Skeletal muscle satellite cell (primary cell): ENCODE results near the gene UNC5B.

Experiments
- H3K27me3 ChIP-seq: 2 replicates; pipeline ENCODE4 v1.7.0; 2013; ENCODE audit warnings: low read length; ENCODE audit not compliant: control insufficient read depth, insufficient read depth
- H3K36me3 ChIP-seq: 2 replicates; pipeline ENCODE4 v1.7.0; 2013; ENCODE audit warnings: mild to moderate bottlenecking, control low read depth, low read length; ENCODE audit not compliant: insufficient read depth
- H3K4me1 ChIP-seq: 2 replicates; pipeline ENCODE4 v1.7.0; 2013; ENCODE audit warnings: low read length; ENCODE audit not compliant: control insufficient read depth, insufficient read depth
- H3K4me2 ChIP-seq: 2 replicates; pipeline ENCODE4 v1.7.0; 2013; ENCODE audit warnings: mild to moderate bottlenecking, low read length
- H3K4me3 ChIP-seq: 2 replicates; pipeline ENCODE4 v1.7.0; 2013; ENCODE audit warnings: low read length
- H3K9ac ChIP-seq: 2 replicates; pipeline ENCODE4 v1.7.0; 2013; ENCODE audit warnings: mild to moderate bottlenecking, low read depth, low read length, moderate library complexity
- H3K9me3 ChIP-seq: replicated peaks from 2 replicates; pipeline ENCODE4 v1.7.0; 2013; ENCODE audit warnings: mild to moderate bottlenecking, control low read depth, low read length

Gene UNC5B

DNA sequence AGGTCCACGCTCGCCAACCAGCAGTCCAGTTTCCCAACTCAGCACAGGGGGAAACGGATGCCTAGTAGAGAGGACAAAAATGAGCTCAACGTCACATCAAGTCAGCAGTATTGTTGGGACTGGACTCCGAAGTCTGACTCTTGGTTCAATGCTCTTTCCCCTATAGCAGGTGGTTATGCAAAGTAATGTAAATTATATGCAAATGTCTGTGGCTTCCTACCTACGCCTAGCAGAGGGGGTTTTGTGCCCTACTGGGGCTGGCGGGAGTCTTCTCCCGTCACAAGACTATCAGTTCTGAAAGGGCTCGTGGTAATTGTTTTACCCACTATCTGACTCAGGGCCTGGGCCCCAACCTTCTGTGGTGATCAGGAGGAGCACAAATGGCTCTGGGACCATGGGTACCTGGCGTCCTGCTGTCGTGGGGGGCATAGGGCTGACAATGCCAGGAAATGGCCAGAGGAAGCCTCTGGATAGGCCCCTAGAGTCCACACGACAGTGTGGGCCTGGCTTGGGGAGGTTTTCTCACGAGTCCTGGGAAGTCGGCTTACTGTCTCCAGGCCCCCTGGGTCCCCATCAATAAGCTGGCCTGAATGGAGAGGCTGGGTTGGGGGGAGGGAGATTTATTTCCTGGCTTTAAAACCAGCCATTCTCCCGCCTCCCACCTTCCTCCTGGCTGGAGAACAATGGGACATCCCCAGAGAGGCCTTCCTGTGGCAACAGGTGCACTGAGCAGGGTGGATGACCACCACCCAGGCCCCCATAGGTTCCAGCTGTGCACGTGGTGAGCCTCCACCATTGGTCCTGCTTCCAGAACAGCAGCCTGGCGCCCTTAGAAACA is 41.8 kb downstream of the UNC5B start:
- Histone ChIP-seq H3K4me2 (no peak overlapping the region), H3K9ac (no peak overlapping the region), H3K4me1 (peaks cover 28% of the 10 kb centered on the region), H3K27me3 (no peaks in the 10 kb centered on the region), H3K36me3 (no peaks in the 10 kb centered on the region), H3K9me3 (no peaks in the 10 kb centered on the region), H3K4me3 (no peak overlapping the region)

DNA sequence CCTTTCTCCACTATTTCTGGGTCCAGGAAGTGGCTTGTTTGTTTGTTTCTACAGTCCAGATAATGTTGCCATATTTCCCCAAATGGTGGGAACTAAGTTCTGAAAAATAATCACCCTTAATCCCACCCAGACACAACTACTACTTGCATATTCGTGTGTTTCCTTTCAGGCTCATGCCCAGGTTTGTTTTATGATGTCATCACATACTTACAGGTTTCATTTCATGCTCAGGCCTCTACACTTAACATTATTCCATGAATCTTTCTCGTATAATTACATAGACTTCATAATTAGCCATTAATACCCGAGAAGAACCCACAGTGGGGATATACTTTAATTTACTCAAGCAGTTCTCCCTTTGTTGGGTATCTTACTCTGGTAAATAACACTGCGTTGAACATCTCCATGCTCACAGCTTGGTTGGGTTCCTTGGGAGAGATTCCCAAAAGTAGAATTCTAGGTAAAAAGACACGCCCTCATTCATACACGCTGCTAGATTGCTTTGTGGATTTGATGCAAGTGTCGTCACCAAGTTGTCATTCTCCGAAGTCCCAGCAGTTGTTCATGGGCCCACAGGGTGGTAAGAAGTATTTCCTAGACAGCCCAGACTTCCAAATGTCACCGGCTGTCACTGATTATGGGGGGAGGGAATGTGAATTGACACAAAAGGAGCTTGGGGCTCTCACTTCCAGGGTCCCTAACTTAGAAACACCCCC is 42.6 kb downstream of the UNC5B start:
- Histone ChIP-seq H3K9ac (peak overlapping the region; percentile 37), H3K9me3 (no peaks in the 10 kb centered on the region), H3K4me3 (peak overlapping the region; percentile 29), H3K4me1 (peaks cover 36% of the 10 kb centered on the region), H3K36me3 (no peaks in the 10 kb centered on the region), H3K4me2 (peak overlapping the region; percentile 73), H3K27me3 (no peaks in the 10 kb centered on the region)

DNA sequence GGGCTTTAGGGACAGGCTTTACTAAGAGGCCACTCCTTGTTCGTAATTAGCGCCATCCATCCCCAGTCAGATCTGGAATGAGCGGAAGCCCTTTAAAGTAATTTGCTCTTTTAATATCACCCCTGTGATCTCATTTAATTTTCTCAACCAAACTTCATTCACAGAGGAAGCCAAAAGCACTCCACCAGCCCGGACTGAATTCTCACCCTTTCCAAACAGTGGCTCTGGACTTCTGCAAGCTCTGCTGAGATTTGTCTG is 43.1 kb downstream of the UNC5B start:
- peaks cover 41% of the 10 kb centered on the region for H3K4me1 ChIP-seq
- H3K9ac ChIP-seq: peak overlapping the region; percentile 37
- H3K4me2 ChIP-seq: peak overlapping the region; percentile 73
- H3K36me3 ChIP-seq: no peaks in the 10 kb centered on the region
- no peaks in the 10 kb centered on the region for H3K27me3 ChIP-seq
- peak overlapping the region; percentile 29 for H3K4me3 ChIP-seq
- no peaks in the 10 kb centered on the region for H3K9me3 ChIP-seq

DNA sequence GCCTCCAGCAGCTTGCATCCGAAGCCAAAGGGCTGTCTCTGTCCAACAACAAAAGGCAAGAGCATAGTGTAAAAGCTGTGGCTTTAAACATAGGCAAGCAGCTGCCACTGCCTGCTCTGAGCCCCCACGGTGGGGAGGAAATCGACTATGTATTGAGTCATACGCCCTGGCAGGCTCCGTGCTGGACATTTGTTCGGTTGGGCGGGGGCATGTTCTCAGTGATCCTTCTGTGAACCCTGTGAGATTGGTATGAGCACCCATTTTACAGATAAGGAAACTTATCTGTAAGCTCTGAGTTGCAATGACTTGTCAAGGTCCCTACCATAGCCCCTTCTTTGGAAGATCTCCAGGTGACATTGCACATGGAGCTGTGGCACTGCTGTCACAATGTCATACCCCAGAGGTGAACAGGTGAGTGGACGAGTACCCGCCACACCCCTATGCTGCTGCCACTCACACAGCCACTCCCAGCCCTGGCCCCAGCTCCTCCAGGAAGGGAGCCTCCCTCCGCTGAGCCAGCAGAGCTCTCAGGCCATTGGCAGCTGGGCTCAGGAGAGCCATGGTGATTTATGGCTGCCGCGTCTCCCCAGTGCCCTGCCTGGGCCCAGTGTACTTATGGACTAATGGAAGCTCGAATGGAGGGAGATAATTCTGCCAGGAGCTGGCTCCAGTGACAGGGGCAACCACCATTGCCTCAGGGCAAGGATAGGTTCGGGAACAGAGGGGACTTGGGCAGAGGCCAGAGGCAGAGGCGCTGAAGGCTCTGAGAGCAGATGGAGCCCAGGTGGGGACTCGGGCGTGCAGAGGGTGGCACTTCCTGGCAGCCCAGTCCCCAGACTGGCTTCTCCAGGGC is 43.7 kb downstream of the UNC5B start:
- H3K9ac ChIP-seq: peak overlapping the region; percentile 37
- peak overlapping the region; percentile 73 for H3K4me2 ChIP-seq
- H3K36me3 ChIP-seq: no peaks in the 10 kb centered on the region
- peak overlapping the region; percentile 29 for H3K4me3 ChIP-seq
- no peaks in the 10 kb centered on the region for H3K9me3 ChIP-seq
- H3K27me3 ChIP-seq: no peaks in the 10 kb centered on the region
- H3K4me1 ChIP-seq: peaks cover 47% of the 10 kb centered on the region

DNA sequence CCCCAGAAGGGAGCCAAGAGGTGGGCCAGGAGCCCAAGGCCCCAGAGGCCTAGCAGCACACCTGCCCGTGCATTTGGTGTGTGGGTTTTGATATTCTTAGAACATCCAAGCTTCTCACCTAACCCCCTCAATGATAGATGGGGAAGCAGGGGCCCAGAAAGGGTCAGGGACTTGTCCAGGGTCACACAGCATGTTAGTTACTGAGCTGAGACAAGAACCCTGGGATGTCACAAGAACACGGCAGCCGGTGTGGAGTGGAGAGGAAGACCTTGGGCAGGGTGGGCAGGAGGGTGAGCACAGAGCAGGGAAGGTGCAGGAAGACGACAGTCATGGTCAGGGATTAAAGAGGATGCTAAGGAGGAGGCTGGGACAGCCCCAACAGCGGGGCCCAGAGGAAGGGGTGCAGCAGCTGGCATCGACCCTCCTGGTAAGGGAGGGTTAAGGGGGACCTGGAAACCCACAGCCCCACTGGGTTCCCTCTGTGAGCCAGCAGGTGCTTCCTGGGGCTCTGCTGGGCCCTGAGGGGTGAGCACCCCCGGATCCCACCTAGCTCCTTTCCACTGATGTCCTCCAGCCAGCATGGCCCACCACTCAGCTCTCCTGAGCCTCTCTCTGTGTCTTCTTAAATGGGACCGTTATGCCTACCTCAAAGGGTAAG is 44.4 kb downstream of the UNC5B start:
- no peak overlapping the region for H3K4me3 ChIP-seq
- H3K4me1 ChIP-seq: peaks cover 53% of the 10 kb centered on the region
- no peaks in the 10 kb centered on the region for H3K9me3 ChIP-seq
- H3K27me3 ChIP-seq: no peaks in the 10 kb centered on the region
- no peak overlapping the region for H3K4me2 ChIP-seq
- H3K36me3 ChIP-seq: no peaks in the 10 kb centered on the region
- H3K9ac ChIP-seq: no peak overlapping the region

DNA sequence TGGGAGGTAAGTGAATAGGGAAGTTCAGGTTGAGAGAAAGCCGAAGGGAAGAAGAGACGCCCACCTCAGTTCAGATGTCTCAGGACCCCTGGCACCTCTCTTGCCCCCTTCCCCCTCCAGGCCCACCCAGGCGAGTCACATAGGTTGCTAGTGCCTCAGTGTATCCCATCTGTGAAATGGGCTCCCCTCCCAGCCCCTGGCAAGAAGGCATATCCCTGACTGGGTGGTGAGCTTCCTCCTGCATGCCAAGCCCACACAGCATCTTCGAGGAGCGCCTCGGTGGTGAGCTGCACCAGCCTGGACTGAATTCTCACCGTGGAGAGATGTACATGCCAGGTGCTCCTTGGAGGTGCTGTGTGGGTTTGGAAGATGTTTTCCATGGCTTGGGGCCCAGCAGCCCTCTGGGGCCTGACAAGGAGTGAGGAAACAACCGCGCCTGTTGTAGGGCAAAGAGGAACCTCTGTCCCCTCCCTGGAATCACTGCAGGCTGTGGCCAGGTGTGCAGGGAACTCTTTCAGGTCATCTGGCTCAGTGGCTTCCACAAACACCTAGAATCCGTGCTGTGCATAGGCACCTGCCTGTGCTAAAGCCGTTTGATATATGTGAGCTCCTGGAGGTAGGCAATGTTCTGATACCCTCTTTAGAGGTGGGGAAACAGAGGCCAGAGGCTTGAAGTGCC is 45.1 kb downstream of the UNC5B start:
- no peaks in the 10 kb centered on the region for H3K36me3 ChIP-seq
- no peak overlapping the region for H3K4me2 ChIP-seq
- no peaks in the 10 kb centered on the region for H3K9me3 ChIP-seq
- no peak overlapping the region for H3K9ac ChIP-seq
- peaks cover 53% of the 10 kb centered on the region for H3K4me1 ChIP-seq
- H3K27me3 ChIP-seq: no peaks in the 10 kb centered on the region
- H3K4me3 ChIP-seq: no peak overlapping the region

DNA sequence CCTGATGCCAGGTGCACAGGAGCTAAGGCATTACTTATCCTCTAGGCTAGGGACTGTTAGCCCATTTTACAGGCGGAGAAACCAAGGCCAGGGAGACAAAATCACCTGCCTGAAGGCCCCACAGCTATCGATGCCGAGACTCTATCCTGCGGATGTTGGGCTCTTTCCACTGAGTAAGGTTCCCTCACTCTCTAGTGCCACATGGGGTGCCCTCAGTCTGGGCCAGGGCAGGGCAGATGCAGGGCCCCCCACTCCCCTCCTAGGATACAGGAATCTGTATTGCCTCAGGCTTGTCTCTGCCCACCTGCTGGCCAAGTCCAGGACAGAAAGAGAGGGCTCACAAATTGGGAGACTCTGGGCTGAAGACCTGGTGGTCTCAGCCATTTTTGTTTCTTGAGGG is 45.7 kb downstream of the UNC5B start:
- Histone ChIP-seq H3K4me3 (no peak overlapping the region), H3K4me1 (peaks cover 53% of the 10 kb centered on the region), H3K36me3 (no peaks in the 10 kb centered on the region), H3K9ac (no peak overlapping the region), H3K27me3 (no peaks in the 10 kb centered on the region), H3K4me2 (no peak overlapping the region), H3K9me3 (no peaks in the 10 kb centered on the region)

DNA sequence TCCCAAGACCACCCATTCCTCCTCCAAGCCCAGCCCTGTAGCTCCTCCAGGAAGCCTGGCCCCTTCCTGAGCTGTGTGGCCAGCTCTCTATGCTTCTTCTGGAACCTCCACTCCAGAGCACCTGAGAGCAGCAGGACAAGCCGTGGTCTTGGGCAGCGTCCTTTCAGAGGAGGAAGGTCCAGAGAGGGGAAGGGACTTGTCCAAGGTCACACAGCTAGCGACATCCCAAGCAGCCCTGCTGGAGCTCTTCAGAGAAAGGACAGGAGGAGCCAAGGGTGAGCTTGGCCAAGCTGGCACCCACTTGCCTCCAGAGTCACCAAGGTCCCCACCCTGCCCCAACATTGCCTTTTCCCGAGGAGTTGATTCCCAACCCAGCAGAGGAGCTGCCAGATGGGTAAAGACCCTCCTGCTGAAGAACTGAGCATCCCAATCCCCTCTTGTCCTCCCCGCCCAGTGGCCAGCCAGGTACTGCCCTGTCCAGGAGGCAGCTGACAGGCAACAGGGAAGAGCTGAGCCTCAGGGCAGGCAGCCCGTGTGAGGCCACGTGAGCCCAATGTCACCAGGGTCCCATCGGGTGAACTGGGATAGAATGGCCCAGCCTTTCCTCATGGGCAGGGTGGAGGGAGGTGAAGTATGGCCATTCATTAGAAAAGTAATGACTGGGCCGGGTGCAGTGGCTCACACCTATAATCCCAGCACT is 46.2 kb downstream of the UNC5B start:
- peaks cover 53% of the 10 kb centered on the region for H3K4me1 ChIP-seq
- no peak overlapping the region for H3K4me3 ChIP-seq
- H3K27me3 ChIP-seq: no peaks in the 10 kb centered on the region
- no peaks in the 10 kb centered on the region for H3K36me3 ChIP-seq
- H3K9me3 ChIP-seq: no peaks in the 10 kb centered on the region
- no peak overlapping the region for H3K9ac ChIP-seq
- H3K4me2 ChIP-seq: no peak overlapping the region

DNA sequence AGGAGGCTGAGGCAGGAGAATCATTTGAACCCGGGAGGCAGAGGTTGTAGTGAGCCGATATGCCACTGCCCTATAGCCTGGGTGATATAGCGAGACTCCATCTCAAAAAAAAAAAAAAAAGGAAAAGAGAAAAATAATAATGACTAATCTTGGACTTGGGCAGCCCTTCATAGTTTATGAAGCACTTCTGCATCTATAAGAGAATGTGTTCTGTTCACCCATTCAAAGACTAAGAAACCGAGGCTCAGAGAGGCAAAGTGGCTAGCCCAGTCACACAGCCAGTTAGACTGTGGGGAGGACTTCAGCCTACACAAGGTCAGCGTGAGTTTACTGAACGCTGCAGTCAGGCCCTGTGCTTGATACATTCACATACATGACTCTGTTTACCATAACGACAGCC is 46.9 kb downstream of the UNC5B start:
- Histone ChIP-seq H3K36me3 (no peaks in the 10 kb centered on the region), H3K4me1 (peaks cover 53% of the 10 kb centered on the region), H3K9ac (peak overlapping the region; percentile 70), H3K4me3 (no peak overlapping the region), H3K9me3 (no peaks in the 10 kb centered on the region), H3K27me3 (no peaks in the 10 kb centered on the region), H3K4me2 (peak overlapping the region; percentile 79)

DNA sequence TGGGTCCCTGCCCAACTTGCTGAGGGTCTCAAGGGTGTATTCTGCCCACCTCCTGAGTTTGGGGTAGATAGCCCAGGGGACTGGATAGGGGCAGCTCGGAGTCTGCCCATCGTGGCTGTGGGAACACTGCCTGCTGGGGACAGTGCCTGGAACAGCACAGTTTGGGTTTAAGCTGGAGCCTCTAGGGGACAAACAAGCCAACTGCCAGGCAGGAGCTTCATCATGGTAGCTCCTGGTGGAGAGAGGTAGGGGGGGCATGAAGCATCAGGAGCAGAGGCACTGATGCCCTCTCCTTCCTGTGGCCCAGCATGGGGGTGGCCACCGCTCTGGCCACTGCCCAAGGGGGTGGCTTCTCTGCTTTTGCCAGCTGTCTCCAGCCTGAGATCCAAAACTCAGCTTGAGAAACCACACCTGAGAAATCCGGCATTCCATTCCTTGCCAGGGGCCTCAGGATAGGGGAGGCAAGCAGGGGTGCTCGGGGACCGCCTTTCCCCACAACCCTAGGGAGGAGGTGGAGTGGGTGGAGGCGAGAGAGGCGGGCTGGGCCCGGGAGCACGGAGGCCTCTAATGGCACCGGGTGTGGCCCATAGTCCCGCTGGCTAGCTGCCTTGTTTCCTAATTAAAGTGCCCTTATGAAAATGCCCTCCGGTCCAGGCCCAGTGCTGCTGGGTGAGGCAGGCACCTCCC is 47.6 kb downstream of the UNC5B start:
- Histone ChIP-seq H3K4me3 (peak overlapping the region; percentile 41), H3K4me2 (peak overlapping the region; percentile 79), H3K9ac (peak overlapping the region; percentile 70), H3K9me3 (no peaks in the 10 kb centered on the region), H3K36me3 (no peaks in the 10 kb centered on the region), H3K27me3 (no peaks in the 10 kb centered on the region), H3K4me1 (peaks cover 48% of the 10 kb centered on the region)
